GM12873 (cell line): ENCODE data around the gene BIK.

Experiments used
- CTCF ChIP-seq: IDR thresholded peaks from 2 replicates; pipeline ENCODE4 v1.5.1; 2012; ENCODE audit warnings: low read depth, mild to moderate bottlenecking, moderate library complexity, low read length, control low read depth; ENCODE audit not compliant: insufficient read depth; ENCODE audit errors: missing control alignments

Gene BIK

GRCh38 chr22:43109511-43109910, 1.0 kb upstream of the BIK start:
- TF ChIP-seq CTCF: no peak

GRCh38 chr22:43109921-43110443, 568 bp upstream of the BIK start:
- TF ChIP-seq CTCF: no peak

- TF ChIP-seq CTCF: peak; percentile 24
Measured at GRCh38 chr22:43110927-43111623, 525 bp downstream of the BIK start.

GRCh38 chr22:43113526-43114251, 3.1 kb downstream of the BIK start:
- no peak for TF ChIP-seq CTCF

DNA sequence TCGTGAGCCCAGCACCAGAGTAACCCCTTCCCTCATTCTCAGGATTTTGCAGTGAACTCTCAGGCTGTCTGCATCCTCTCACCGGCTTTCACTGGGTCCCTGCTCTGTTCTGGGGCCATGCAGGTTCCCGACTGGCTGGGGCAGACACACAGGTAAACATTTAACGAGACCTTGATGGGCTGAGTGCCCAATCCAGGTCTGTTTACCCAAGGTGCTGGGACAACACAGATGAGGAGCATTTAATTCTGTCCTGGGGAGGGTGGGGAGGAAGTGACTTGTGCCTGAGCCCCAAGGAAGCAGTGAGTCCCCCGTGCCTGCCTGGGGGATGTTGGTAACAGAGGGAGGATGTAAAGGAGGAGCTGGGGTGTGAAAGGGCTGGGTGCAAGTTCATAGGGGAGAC, 4.4 kb downstream of the BIK start:
- TF ChIP-seq CTCF: no peak

DNA sequence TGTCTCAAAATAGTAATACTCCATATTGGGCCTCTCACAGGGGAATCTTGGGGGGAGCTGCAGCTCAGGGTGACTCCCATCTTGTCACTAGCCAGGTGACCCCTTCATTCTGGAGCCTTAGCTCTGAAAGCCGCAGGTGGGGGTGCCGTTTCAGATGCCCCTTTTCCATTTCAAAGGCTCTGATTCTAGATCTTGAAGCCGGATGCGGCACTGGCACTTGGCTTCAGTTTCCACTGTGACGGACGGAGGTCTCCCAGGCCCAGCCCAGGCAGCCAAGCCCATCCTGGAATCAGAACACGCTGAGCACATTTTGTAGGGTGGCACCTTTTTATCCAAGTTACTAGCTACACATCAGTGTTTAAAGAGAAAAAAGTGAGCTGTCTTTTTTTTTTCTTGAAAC, 6.4 kb downstream of the BIK start:
- TF ChIP-seq CTCF: no peak

- no peak for TF ChIP-seq CTCF
Measured at GRCh38 chr22:43118024-43118849, 7.7 kb downstream of the BIK start.
